ENCODE data around the gene ABL2.

DNA sequence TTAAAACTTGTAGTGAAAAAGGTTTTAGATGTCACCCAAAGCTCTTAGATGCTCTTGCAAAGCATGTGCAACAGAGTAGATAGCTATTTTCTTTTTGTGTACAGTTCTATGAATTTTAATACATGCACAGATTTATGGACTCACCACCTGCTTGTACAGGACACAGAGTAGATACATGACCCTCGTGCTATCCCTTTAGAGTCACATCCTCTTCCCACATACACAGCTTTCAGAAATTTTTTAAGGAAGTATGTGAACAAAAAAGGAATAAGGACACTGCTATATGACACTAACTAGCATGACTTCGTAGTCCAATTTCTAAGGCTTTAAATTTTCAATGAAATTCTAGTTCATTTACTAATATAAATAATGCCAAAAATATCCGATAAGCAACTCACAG is 60.9 kb downstream of the ABL2 start:
- TF ChIP-seq, protein P1, sequence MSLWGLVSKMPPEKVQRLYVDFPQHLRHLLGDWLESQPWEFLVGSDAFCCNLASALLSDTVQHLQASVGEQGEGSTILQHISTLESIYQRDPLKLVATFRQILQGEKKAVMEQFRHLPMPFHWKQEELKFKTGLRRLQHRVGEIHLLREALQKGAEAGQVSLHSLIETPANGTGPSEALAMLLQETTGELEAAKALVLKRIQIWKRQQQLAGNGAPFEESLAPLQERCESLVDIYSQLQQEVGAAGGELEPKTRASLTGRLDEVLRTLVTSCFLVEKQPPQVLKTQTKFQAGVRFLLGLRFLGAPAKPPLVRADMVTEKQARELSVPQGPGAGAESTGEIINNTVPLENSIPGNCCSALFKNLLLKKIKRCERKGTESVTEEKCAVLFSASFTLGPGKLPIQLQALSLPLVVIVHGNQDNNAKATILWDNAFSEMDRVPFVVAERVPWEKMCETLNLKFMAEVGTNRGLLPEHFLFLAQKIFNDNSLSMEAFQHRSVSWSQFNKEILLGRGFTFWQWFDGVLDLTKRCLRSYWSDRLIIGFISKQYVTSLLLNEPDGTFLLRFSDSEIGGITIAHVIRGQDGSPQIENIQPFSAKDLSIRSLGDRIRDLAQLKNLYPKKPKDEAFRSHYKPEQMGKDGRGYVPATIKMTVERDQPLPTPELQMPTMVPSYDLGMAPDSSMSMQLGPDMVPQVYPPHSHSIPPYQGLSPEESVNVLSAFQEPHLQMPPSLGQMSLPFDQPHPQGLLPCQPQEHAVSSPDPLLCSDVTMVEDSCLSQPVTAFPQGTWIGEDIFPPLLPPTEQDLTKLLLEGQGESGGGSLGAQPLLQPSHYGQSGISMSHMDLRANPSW (CRISPR knock-in tag; IDR thresholded peaks at IDR 0.05): no peak
- TF ChIP-seq, protein P2, sequence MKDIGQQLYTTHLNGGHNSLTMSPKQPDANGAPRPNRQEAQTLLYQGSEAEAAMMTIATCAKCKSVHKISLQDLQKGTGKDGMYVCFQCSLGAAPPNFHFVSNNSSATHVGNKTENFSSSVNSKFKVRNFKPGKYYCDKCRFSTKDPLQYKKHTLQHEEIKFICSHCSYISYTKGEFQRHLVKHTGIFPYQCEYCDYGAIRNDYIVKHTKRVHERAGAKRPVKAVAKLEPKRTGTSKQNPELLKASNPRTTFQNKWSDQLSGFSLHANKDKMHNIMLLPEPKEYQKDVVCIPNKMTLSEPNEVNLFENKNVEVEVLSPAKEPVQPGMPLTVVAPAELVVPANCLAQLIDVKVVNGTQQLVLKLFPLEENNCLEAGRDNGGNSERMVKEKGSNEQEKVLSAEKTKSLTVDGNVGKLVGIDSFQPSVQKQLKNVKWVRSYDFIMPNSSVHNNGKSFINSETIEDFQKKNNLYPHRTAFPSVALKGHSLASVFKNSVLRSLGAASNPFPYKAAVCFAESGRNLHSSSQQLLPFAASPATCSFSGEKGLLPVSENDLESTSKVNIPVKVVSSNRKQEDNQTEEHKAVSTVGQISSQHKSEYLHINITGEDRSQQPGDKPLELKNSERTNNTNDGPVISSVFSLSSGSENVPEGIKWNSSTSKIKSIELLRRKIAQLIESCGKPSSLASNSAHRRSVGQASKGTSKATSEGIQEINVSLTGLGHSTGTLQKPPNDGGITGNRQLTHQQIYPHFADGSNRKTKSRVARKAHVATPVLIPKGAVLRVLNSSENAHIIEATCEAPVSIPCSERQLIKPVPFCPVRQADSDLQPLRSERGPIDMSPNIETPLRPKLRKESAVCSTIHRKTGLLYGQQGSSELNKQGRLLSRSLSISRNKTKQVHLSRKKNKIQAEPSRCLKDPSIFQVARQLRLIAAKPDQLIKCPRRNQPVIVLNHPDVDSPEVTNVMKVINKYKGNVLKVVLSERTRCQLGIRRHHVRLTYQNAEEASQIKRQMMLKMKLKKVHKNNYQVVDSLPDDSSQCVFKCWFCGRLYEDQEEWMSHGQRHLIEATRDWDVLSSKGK (CRISPR knock-in tag; IDR thresholded peaks at IDR 0.05): no peak
- TF ChIP-seq NRF1 (conservative IDR thresholded peaks at IDR 0.05 in 1 of 2, IDR thresholded peaks at IDR 0.05 in 1 of 2) (no peak), POLR2A (conservative IDR thresholded peaks at IDR 0.05) (no peak), PHTF2 (CRISPR knock-in tag; IDR thresholded peaks at IDR 0.05) (no peak), ELF1 (tag; IDR thresholded peaks at IDR 0.05) (no peak), GTF2F1 (IDR thresholded peaks at IDR 0.05; ENCODE audit: low read depth, low read length) (no peak)
